HG03103 (cell line): ENCODE data around the gene TRIP13.

Source experiments
- ATAC-seq: cut with Tn5 transposase; IDR thresholded peaks from one replicate; pipeline ENCODE4 v1.9.1; 2021; ENCODE audit warnings: low read depth; ENCODE audit not compliant: unreplicated experiment

Gene TRIP13

GRCh38 chr5:963673-964531 is 71.2 kb downstream of the TRIP13 start:
- peak; percentile 71 for ATAC-seq

DNA sequence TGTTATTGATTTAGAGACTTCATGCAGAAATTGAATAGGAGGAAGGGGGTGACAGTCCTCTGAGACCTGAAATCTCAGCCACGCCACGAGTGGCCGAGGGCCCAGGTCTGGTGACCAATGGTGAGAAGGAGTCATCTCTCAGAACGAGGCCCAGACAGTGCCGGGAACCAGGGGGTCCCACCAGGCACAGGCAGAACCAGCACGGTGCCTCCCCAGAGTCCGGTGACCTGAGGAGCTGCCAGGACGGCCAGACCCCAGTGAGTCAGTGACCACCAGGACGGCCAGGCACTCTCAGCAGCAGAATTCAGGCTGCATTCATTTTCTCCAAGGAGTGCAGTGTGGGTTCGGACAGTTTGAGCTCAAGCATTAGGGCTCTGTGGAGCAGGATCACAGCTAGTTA is 72.1 kb downstream of the TRIP13 start:
- ATAC-seq, result no peak

- ATAC-seq, result no peak
These were observed 73.1 kb downstream of the TRIP13 start for GRCh38 chr5:965604-966344.

GRCh38 chr5:966345-966710 is 73.6 kb downstream of the TRIP13 start:
- ATAC-seq, result no peak

- ATAC-seq, result no peak
These were observed 74.3 kb downstream of the TRIP13 start for GRCh38 chr5:966941-967340.
